Subcutaneous adipose tissue (tissue), 4 donors: ENCODE data around the gene GLB1L2. TPM values are rescaled to one million over a fixed set of nuclear protein-coding genes. Genes with fewer than 3 reads are reported as not detected.

Experiments
- CTCF ChIP-seq: fragments of 450-650 bp; IDR thresholded peaks from one replicate; pipeline ENCODE4 v1.5.1; 2016; ENCODE audit warnings: low read depth, mild to moderate bottlenecking, control low read depth, antibody characterized with exemption, moderate library complexity
- total RNA-seq, 4 donors: library from RNA; depleted of rRNA; stranded (reverse); fragments of >200 nt; gene quantifications; one replicate each; pipeline ENCODE4 v1.1.0, GENCODE V29; 2016

Gene GLB1L2
- total RNA-seq, 4 donors from 2014 or later = 0.49 to 2.4 (median 0.80) TPM

GRCh38 chr11:134379241-134379640 is 47.5 kb downstream of the GLB1L2 start:
- no peak for TF ChIP-seq CTCF

- no peak for TF ChIP-seq CTCF
These were observed 48.4 kb downstream of the GLB1L2 start for GRCh38 chr11:134380229-134380628.

GRCh38 chr11:134380785-134381184 is 49.0 kb downstream of the GLB1L2 start:
- no peak for TF ChIP-seq CTCF

GRCh38 chr11:134382257-134382656 is 50.5 kb downstream of the GLB1L2 start:
- TF ChIP-seq CTCF = no peak

- TF ChIP-seq CTCF = no peak
These were observed 51.0 kb downstream of the GLB1L2 start for GRCh38 chr11:134382830-134383229.

GRCh38 chr11:134383576-134384221 is 51.9 kb downstream of the GLB1L2 start:
- TF ChIP-seq CTCF = no peak

- TF ChIP-seq CTCF = no peak
These were observed 52.6 kb downstream of the GLB1L2 start for GRCh38 chr11:134384406-134384805.
